HG02798 (cell line): ENCODE measurements around the gene HYCC1.
"Not testable (repeated sequence)": the region's sequence is repeated elsewhere in the genome, so short reads cannot be mapped to it uniquely, and the experiment has no call there.

Source experiments
- ATAC-seq: cut with Tn5 transposase; IDR thresholded peaks from one replicate; pipeline ENCODE4 v1.9.1; 2021; ENCODE audit warnings: mild to moderate bottlenecking; ENCODE audit not compliant: unreplicated experiment, poor library complexity

The HYCC1 gene

DNA sequence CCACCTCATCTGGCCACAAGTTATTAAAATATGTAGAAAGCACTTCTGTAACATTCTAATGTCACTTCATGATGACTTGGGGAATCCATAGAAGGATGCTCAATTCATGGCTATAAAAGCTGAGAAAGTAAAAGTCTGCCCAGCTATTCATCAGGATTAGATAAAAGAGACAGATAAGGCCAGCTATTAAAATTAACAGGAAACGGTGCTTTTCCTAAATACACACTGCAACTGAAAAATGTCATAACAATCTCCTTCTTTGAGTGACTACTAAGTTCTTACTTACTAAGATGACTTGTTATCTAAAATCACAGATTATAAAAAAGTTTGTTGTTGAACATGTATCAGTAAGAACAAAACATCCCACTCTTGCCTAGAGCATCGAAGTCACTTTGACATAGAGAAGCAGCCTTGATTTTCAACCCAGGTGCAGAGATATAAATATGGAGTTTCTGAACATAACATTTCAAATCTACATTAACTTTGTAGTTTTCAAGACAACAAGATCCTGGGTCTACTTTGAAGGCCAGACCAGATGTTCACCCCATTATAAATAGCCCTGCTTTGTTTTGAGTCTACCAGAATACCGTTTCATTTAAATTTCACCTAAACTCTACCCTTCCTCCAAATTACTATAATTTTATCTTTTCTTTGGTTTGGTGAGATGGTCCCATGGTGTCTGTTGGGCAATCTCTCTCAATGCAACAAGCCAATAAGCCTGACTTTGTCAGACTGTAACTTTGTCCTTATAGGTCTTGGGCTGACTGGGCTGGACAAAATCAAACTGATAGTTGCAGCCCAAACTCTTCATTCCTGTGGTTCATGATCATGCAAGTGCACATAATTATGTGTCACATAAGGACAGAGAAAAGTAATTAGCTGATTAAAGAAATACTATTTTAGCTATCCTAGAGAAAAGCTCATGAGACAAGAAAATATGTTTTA, 24.0 kb downstream of the HYCC1 start:
- ATAC-seq, result no peak

DNA sequence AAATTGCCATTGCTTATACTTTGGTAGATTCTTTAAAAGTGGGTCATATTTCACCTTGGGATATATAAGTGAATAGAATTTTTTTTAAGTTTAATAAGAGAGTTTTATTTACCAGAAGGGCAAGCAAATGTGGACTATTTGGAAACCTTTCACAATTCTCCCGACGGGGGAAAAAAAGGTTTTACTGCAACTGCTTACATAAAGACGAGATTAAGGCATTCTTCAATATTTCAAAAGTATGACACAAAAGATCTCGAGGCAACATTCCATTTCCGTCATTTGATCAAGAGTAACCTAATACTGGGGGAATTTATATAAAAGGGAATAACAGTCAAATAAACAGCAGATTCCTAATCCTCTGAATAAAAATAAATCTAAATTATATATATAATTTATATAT, 28.5 kb downstream of the HYCC1 start:
- ATAC-seq, result no peak

DNA sequence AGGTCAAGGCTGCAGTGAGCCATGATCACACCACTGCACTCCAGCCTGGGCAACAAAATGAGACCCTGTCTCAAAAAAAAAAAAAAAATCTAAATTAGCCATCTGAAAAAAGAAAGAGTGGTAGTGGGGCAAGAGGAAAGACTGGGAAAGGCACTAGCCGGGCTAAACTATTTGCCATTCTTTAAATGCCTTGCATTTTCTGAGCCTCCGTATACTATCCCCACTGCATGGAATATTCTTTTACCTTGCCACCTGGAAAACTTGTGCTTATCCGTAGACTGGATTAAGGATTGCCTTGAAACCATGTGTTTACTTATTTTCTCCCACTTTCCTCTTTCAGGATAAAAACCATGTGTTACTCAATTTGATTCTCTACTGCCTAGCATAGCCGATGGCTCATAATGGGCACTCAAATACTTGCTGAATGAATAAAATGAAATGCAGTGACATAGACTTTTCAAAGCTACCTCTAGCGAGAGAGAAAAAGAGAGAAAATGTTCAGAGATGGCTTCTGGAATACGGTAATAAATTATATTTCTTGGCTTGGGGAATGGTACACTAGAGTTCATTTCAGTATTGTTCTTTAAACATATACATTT, 30.6 kb downstream of the HYCC1 start:
- ATAC-seq, result no peak

DNA sequence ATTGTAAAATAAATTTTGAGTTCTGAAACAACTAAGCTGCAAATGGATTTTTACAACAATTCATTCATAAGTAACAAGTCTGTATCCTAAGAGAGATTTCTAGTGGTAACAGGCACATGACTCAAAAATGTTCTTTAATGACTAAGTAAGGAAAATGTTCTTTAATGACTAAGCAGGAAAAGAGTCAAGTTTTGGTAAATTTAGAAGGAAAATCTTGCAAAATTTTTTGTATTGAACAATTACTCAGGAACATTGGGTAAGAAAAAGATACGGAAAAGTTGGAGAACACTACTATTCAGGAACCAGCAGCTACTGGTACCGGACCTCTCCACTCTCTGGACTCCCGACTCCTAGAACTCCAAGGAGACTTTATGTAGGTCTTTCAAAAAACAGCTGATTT, 33.5 kb downstream of the HYCC1 start:
- ATAC-seq, result no peak

DNA sequence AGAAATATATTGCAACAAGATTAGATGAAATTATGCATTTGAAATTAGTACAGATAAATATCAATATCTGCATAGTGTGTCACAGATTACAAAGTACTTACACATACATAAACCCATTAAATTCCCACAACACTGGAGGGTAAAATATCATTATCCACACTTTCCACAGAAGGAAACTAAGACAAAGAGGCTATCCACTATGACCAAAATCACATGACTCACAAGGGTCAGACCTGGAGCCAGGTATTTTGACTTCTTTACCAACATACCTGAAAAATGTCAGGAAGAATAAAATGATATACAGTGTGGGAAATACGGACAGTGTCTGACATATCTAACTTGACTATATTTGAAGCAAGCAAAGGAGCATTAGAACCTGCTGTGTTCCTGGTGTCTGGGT, 34.1 kb downstream of the HYCC1 start:
- ATAC-seq, result no peak

DNA sequence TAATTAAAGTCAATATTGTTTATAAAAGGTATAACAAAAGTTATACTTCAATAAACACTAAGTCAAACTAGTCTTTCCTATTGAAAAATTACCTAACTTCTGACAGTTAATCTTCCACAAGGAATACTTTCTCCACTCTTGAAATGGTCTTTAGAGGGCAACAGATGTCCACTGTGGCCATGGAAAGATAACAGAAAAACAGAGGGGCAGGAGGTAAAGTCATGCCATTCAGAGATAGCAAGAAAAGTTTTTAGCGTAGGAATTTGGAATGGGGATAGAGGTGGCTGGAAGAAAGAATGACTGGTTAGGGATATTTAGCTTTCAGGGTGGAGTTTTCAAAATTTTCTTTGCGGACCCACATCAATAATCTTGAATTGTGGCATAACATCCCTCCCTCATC, 34.7 kb downstream of the HYCC1 start:
- ATAC-seq, result no peak

DNA sequence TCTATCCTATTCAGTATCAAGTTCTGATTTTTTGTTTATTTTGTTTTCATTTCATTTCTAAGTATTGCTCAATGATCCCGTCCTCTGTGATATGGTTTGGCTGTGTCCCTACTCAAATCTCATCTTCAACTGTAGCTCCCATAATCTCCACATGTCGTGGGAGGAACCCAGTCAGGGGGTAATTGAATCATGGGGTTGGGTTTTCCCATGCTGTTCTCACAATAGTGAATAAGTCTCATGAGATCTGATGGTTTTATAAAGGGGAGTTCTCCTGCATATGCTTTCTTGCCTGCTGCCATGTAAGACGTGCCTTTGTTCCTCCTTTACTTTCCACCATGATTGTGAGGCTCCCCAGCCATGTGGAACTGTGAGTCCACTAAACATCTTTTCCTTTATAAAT, 39.3 kb downstream of the HYCC1 start:
- not testable (repeated sequence) for ATAC-seq

DNA sequence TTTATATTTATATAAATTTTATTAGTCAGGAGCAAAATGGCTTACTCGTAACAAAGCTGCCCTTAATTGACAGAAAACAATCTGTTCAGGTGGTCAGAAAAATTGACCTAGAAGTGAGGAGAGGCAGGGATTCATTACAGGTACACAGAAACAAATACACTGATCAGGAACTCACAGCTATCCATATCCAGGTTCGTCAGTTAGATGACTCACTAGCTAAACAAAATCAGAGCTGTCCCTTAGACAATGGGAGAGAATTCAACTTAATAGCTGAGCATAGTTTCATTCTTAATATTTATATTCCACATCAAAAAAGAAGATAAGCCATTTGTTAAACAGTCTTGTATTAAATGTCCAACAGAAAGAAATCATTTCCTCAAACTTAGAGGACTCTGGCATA, 41.7 kb downstream of the HYCC1 start:
- no peak for ATAC-seq

DNA sequence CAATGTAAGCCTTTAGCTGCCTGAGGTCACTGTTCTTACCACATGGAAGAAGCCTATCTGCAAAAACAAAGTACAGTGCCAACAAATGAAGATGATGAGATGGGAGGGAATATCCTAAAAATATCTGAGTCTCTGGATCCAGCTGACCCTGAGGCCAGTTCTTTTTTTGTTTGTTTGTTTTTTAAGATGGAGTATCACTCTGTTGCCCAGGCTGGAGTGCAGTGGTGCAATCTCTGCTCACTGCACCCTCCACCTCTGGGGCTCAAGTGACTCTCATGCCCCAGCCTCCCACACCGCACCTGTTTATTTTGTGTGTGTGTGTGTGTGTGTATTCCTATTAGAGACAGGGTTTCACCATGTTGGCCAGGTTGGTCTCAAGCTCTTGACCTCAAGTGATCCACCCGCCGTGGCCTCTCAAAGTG, 44.9 kb downstream of the HYCC1 start:
- ATAC-seq, result no peak
